Vagina (tissue), 2 donors: ENCODE results near the gene PPARD.

ENCODE experiments used
- POLR2A ChIP-seq, 2 donors: fragments of 450-650 bp; IDR thresholded peaks; one replicate each; pipeline ENCODE4 v1.6.1; 2017; ENCODE audit warnings: antibody characterized with exemption in 2 of 2, mild to moderate bottlenecking in 2 of 2, moderate library complexity in 2 of 2
- POLR2AphosphoS5 ChIP-seq, 2 donors: sonication (generic); formaldehyde crosslinking; IDR thresholded peaks; one replicate each; pipeline ENCODE4 v1.9.0; 2017; ENCODE audit warnings: antibody characterized with exemption in 2 of 2, mild to moderate bottlenecking in 2 of 2, low read depth in 1 of 2; ENCODE audit not compliant: insufficient read depth in 1 of 2
- TF ChIP-seq, protein P1 (sequence below), 3 experiments: fragments of 450-650 bp in 2 of 3; fragments of 200-600 bp in 1 of 3; sonication (generic) in 1 of 3; IDR thresholded peaks; one replicate each; pipeline ENCODE4 v1.5.1; 2017 to 2019; ENCODE audit warnings: antibody characterized with exemption in 3 of 3, mild to moderate bottlenecking in 2 of 3, moderate library complexity in 2 of 3

- TF ChIP-seq, protein P1, sequence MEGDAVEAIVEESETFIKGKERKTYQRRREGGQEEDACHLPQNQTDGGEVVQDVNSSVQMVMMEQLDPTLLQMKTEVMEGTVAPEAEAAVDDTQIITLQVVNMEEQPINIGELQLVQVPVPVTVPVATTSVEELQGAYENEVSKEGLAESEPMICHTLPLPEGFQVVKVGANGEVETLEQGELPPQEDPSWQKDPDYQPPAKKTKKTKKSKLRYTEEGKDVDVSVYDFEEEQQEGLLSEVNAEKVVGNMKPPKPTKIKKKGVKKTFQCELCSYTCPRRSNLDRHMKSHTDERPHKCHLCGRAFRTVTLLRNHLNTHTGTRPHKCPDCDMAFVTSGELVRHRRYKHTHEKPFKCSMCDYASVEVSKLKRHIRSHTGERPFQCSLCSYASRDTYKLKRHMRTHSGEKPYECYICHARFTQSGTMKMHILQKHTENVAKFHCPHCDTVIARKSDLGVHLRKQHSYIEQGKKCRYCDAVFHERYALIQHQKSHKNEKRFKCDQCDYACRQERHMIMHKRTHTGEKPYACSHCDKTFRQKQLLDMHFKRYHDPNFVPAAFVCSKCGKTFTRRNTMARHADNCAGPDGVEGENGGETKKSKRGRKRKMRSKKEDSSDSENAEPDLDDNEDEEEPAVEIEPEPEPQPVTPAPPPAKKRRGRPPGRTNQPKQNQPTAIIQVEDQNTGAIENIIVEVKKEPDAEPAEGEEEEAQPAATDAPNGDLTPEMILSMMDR (IDR thresholded peaks at IDR 0.05), result no peak
- TF ChIP-seq POLR2AphosphoS5 (IDR thresholded peaks at IDR 0.05; ENCODE audit: insufficient read depth in 1 of 2, low read depth in 1 of 2) (no peak), POLR2A (IDR thresholded peaks at IDR 0.05) (no peak)
Measured at GRCh38 chr6:35300848-35301247, 41.5 kb upstream of the PPARD start.
